Astrocyte (in vitro differentiated cells and primary cell): ENCODE data around the gene WFDC5. TPM values are rescaled to one million over a fixed set of nuclear protein-coding genes. Genes with fewer than 3 reads are reported as not detected.

ENCODE experiments used
- DNase-seq: peaks from one replicate; pipeline ENCODE4 v3.0.0-alpha.2; 2010; ENCODE audit warnings: low read depth
- FAIRE-seq: peaks from 2 replicates; lab custom pipeline; 2011; peaks lifted over from hg19 to GRCh38; lab: Jason Lieb, UNC
- H2AFZ ChIP-seq: 2 replicates; pipeline ENCODE4 v1.6.0; 2012; ENCODE audit warnings: low read depth, low read length, inconsistent platforms
- H3K27ac ChIP-seq: 2 replicates; pipeline ENCODE4 v1.5.1; 2011; ENCODE audit warnings: low read depth, low read length, inconsistent platforms
- H3K27me3 ChIP-seq: 2 replicates; pipeline ENCODE4 v1.6.0; 2011; ENCODE audit warnings: low read length, inconsistent platforms; ENCODE audit not compliant: insufficient read depth
- H3K36me3 ChIP-seq: 2 replicates; pipeline ENCODE4 v1.5.1; 2011; ENCODE audit warnings: low read length, inconsistent platforms; ENCODE audit not compliant: insufficient read depth
- H3K4me1 ChIP-seq: 2 replicates; pipeline ENCODE4 v1.5.1; 2011; ENCODE audit warnings: low read length, inconsistent platforms; ENCODE audit not compliant: insufficient read depth
- H3K4me2 ChIP-seq: 2 replicates; pipeline ENCODE4 v1.6.0; 2012; ENCODE audit warnings: low read length, inconsistent platforms
- H3K4me3 ChIP-seq: 2 replicates; pipeline ENCODE4 v1.5.1; 2011; ENCODE audit warnings: low read depth, mild to moderate bottlenecking, low read length, inconsistent platforms; ENCODE audit not compliant: insufficient read depth
- H3K79me2 ChIP-seq: 2 replicates; pipeline ENCODE4 v1.6.0; 2012; ENCODE audit warnings: mild to moderate bottlenecking, low read length, inconsistent platforms; ENCODE audit not compliant: insufficient read depth
- H3K9ac ChIP-seq: 2 replicates; pipeline ENCODE4 v1.6.0; 2012; ENCODE audit warnings: mild to moderate bottlenecking, low read length, inconsistent platforms
- H3K9me3 ChIP-seq: 2 replicates; pipeline ENCODE4 v1.5.1; 2012; ENCODE audit warnings: low read depth, mild to moderate bottlenecking, low read length, inconsistent platforms; ENCODE audit not compliant: insufficient read depth
- H4K20me1 ChIP-seq: 2 replicates; pipeline ENCODE4 v1.6.0; 2012; ENCODE audit warnings: low read length, inconsistent platforms; ENCODE audit not compliant: insufficient read depth
- H3K27ac Mint-ChIP-seq: one replicate; pipeline ENCODE4 v1.8.0; 2021; ENCODE audit warnings: mild to moderate bottlenecking, mixed read lengths; ENCODE audit not compliant: unreplicated experiment
- H3K27me3 Mint-ChIP-seq: one replicate; pipeline ENCODE4 v1.8.0; 2021; ENCODE audit warnings: low read depth, mixed read lengths; ENCODE audit not compliant: unreplicated experiment
- H3K36me3 Mint-ChIP-seq: one replicate; pipeline ENCODE4 v1.8.0; 2021; ENCODE audit warnings: low read depth, mixed read lengths; ENCODE audit not compliant: unreplicated experiment
- H3K4me1 Mint-ChIP-seq: one replicate; pipeline ENCODE4 v1.8.0; 2021; ENCODE audit warnings: low read depth, mixed read lengths; ENCODE audit not compliant: unreplicated experiment
- H3K4me3 Mint-ChIP-seq: one replicate; pipeline ENCODE4 v1.8.0; 2021; ENCODE audit warnings: mild to moderate bottlenecking, moderate library complexity, mixed read lengths; ENCODE audit not compliant: unreplicated experiment
- H3K9me3 Mint-ChIP-seq: one replicate; pipeline ENCODE4 v1.8.0; 2021; ENCODE audit warnings: mild to moderate bottlenecking, mixed read lengths; ENCODE audit not compliant: unreplicated experiment
- EZH2 ChIP-seq: IDR thresholded peaks from 2 replicates; pipeline ENCODE4 v1.6.1; 2012; ENCODE audit warnings: mild to moderate bottlenecking, low read length, inconsistent platforms; ENCODE audit not compliant: insufficient read depth
- total RNA-seq: library from RNA; stranded (reverse); gene quantifications from 2 replicates; pipeline ENCODE4 v1.2.1, GENCODE V29; 2021
- TF ChIP-seq, protein P1 (sequence below): IDR thresholded peaks from 2 replicates; pipeline ENCODE4 v1.5.1; 2011; ENCODE audit warnings: low read depth, mild to moderate bottlenecking, inconsistent platforms, low read length, moderate library complexity; ENCODE audit not compliant: insufficient read depth

Gene WFDC5
- total RNA-seq, 1 donor from 2014 or later = not detected

DNA sequence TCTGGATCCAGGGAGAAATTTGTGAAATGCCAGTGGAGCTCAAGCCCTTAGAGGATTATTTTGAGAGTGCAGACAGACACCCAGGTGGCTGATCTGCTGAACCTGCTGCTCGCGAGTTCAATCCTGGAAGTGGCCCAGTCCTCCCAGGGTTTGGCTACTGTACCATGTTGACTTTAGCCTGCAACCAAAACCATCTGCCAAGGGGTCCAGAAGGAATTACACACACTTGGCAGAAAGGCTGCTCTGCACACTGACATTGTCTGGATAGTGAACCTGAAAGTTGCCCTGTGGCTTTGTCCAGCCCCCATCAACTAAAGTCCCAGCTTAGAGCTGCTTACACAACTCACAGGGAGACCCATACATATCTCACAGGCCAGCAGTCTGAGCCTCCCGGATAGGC lies 38.2 kb upstream of the WFDC5 start:
- Histone ChIP-seq H3K27me3 (no peaks in the 10 kb centered on the region), H3K36me3 (no peaks in the 10 kb centered on the region), H3K79me2 (no peaks in the 10 kb centered on the region), H3K4me3 (no peak overlapping the region), H2AFZ (no peak overlapping the region), H3K9me3 (no peaks in the 10 kb centered on the region), H4K20me1 (no peaks in the 10 kb centered on the region), H3K4me1 (no peaks in the 10 kb centered on the region), H3K9ac (no peak overlapping the region), H3K27ac (no peak overlapping the region), H3K4me2 (no peak overlapping the region)
- no peak for DNase-seq
- Mint-ChIP-seq H3K4me3 (no peak overlapping the region), H3K27ac (no peak overlapping the region), H3K4me1 (no peaks in the 10 kb centered on the region), H3K27me3 (peaks cover 11% of the 10 kb centered on the region), H3K9me3 (peaks cover 3% of the 10 kb centered on the region), H3K36me3 (no peaks in the 10 kb centered on the region)
- FAIRE-seq = no peak
- TF ChIP-seq, protein P1, sequence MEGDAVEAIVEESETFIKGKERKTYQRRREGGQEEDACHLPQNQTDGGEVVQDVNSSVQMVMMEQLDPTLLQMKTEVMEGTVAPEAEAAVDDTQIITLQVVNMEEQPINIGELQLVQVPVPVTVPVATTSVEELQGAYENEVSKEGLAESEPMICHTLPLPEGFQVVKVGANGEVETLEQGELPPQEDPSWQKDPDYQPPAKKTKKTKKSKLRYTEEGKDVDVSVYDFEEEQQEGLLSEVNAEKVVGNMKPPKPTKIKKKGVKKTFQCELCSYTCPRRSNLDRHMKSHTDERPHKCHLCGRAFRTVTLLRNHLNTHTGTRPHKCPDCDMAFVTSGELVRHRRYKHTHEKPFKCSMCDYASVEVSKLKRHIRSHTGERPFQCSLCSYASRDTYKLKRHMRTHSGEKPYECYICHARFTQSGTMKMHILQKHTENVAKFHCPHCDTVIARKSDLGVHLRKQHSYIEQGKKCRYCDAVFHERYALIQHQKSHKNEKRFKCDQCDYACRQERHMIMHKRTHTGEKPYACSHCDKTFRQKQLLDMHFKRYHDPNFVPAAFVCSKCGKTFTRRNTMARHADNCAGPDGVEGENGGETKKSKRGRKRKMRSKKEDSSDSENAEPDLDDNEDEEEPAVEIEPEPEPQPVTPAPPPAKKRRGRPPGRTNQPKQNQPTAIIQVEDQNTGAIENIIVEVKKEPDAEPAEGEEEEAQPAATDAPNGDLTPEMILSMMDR = no peak
- no peak for TF ChIP-seq EZH2

DNA sequence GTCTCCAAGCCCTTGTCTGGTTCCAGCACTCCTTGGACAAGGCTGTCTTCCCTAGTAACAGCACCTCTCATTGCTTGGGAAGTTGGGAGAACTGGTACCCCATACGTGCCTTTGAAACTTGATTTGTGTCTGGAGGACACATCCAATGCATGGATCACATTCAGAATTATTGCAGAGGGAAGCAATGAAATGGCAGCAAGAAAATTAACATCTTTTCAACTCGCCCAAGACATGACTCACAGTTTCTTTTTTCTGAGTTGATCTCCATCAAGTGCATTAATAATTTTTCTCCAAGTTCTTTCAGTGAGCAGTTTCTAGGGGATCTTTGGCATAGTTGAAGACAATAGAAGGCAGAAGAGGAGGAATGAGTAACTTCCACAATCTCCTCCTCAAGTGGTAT lies 37.4 kb upstream of the WFDC5 start:
- no peak overlapping the region for H3K4me3 Mint-ChIP-seq
- peaks cover 11% of the 10 kb centered on the region for H3K27me3 Mint-ChIP-seq

DNA sequence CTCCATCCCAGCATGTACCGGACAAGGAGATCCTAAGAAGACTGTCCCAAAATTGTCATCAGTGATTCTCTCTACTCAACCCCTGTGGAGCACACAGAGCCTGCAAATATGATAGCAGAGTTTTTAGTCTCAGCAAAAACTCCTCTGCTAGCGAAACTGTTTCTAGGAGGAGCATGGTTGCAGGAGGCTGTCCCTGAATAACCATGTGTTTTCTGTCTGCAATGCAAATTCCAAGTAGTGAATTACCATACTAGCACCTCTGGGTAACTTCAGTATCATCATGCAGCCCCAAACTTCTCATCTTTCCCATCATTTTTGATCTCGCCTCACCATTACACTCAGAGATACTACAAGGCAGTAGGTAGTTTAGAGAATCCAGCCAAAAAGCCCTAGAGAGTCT lies 34.1 kb upstream of the WFDC5 start:
- H3K4me1 Mint-ChIP-seq = no peaks in the 10 kb centered on the region
- peaks cover 14% of the 10 kb centered on the region for H3K27me3 ChIP-seq

More for the DNA sequence above, 37.4 kb upstream of the WFDC5 start:
- H2AFZ ChIP-seq = no peak overlapping the region
- Mint-ChIP-seq H3K36me3 (no peaks in the 10 kb centered on the region), H3K4me1 (no peaks in the 10 kb centered on the region), H3K27ac (no peak overlapping the region), H3K9me3 (peaks cover 3% of the 10 kb centered on the region)
- H3K27me3 ChIP-seq = no peaks in the 10 kb centered on the region
- H3K9ac ChIP-seq = no peak overlapping the region
- no peak for TF ChIP-seq EZH2
- TF ChIP-seq, protein P1 = no peak
- H4K20me1 ChIP-seq = no peaks in the 10 kb centered on the region
- no peaks in the 10 kb centered on the region for H3K4me1 ChIP-seq
- H3K4me2 ChIP-seq = no peak overlapping the region
- H3K4me3 ChIP-seq = no peak overlapping the region
- DNase-seq (no peak), FAIRE-seq (no peak)
- H3K9me3 ChIP-seq = no peaks in the 10 kb centered on the region
- no peak overlapping the region for H3K27ac ChIP-seq
- H3K36me3 ChIP-seq = no peaks in the 10 kb centered on the region
- no peaks in the 10 kb centered on the region for H3K79me2 ChIP-seq

More for the DNA sequence above, 34.1 kb upstream of the WFDC5 start:
- Histone ChIP-seq H3K36me3 (no peaks in the 10 kb centered on the region), H3K4me3 (no peak overlapping the region), H3K79me2 (no peaks in the 10 kb centered on the region), H3K9ac (no peak overlapping the region), H4K20me1 (no peaks in the 10 kb centered on the region), H3K27ac (no peak overlapping the region), H3K9me3 (no peaks in the 10 kb centered on the region), H2AFZ (no peak overlapping the region), H3K4me2 (no peak overlapping the region), H3K4me1 (no peaks in the 10 kb centered on the region)
- H3K27me3 Mint-ChIP-seq = peaks cover 11% of the 10 kb centered on the region
- no peaks in the 10 kb centered on the region for H3K9me3 Mint-ChIP-seq
- FAIRE-seq (no peak), DNase-seq (no peak)
- no peak for TF ChIP-seq EZH2
- TF ChIP-seq, protein P1 = no peak
- no peaks in the 10 kb centered on the region for H3K36me3 Mint-ChIP-seq
- H3K4me3 Mint-ChIP-seq = no peak overlapping the region
- H3K27ac Mint-ChIP-seq = no peak overlapping the region
